Liver (tissue), 3 donors: ENCODE data around the gene PSMC6.

Source experiments
- ATF3 ChIP-seq: IDR thresholded peaks from 2 replicates; pipeline ENCODE4 v1.6.1; 2016; ENCODE audit warnings: antibody characterized with exemption
- CTCF ChIP-seq: fragments of 150-350 bp; IDR thresholded peaks from 2 replicates; pipeline ENCODE4 v1.5.1; 2017; ENCODE audit warnings: improper control_type of control experiment, low read depth, low read length; ENCODE audit not compliant: missing input control
- EGR1 ChIP-seq, 2 donors: IDR thresholded peaks; 2 replicates each; pipeline ENCODE4 v1.6.1; 2016 to 2018; ENCODE audit warnings: antibody characterized with exemption in 2 of 2, low read depth in 2 of 2
- FOXA2 ChIP-seq: IDR thresholded peaks from 2 replicates; pipeline ENCODE4 v1.6.1; 2016; ENCODE audit warnings: antibody characterized with exemption
- GABPA ChIP-seq, 2 donors: IDR thresholded peaks in 1 of 2; conservative IDR thresholded peaks in 1 of 2; 2 replicates each; pipeline ENCODE4 v1.6.1; 2016; ENCODE audit warnings: antibody characterized with exemption in 2 of 2, mild to moderate bottlenecking in 1 of 2, moderate library complexity in 1 of 2
- MAX ChIP-seq: IDR thresholded peaks from 2 replicates; pipeline ENCODE4 v1.6.1; 2016; ENCODE audit warnings: antibody characterized with exemption
- RAD21 ChIP-seq, 2 donors: IDR thresholded peaks; 2 replicates each; pipeline ENCODE4 v1.6.1; 2016; ENCODE audit warnings: antibody characterized with exemption in 2 of 2, mild to moderate bottlenecking in 2 of 2
- REST ChIP-seq: IDR thresholded peaks from 2 replicates; pipeline ENCODE4 v1.6.1; 2016; ENCODE audit warnings: antibody characterized with exemption, mild to moderate bottlenecking
- RXRA ChIP-seq, 2 donors: IDR thresholded peaks; 2 replicates each; pipeline ENCODE4 v1.6.1; 2017 to 2018; ENCODE audit warnings: antibody characterized with exemption in 2 of 2, mild to moderate bottlenecking in 1 of 2
- SP1 ChIP-seq: IDR thresholded peaks from 2 replicates; pipeline ENCODE4 v1.6.1; 2018; ENCODE audit warnings: antibody characterized with exemption, mild to moderate bottlenecking
- TAF1 ChIP-seq: conservative IDR thresholded peaks from 2 replicates; pipeline ENCODE4 v1.6.1; 2016; ENCODE audit warnings: antibody characterized with exemption, mild to moderate bottlenecking
- YY1 ChIP-seq: IDR thresholded peaks from 2 replicates; pipeline ENCODE4 v1.6.1; 2016; ENCODE audit warnings: antibody characterized with exemption, mild to moderate bottlenecking
- ZBTB33 ChIP-seq: IDR thresholded peaks from 2 replicates; pipeline ENCODE4 v1.6.1; 2016; ENCODE audit warnings: antibody characterized with exemption
- donor health status: healthy.
- donor health status: healthy.

GRCh38 chr14:52748647-52749292 lies 41.8 kb downstream of the PSMC6 start:
- TF ChIP-seq CTCF, result no peak
- TF ChIP-seq RAD21 (IDR thresholded peaks at IDR 0.05), result no peak
- TF ChIP-seq YY1, result no peak
- no peak for TF ChIP-seq TAF1
- no peak for TF ChIP-seq MAX
- TF ChIP-seq ATF3, result no peak
- TF ChIP-seq SP1, result no peak
- TF ChIP-seq RXRA (IDR thresholded peaks at IDR 0.05), result no peak
- TF ChIP-seq EGR1 (IDR thresholded peaks at IDR 0.05; ENCODE audit: low read depth in 2 of 2), result no peak
- TF ChIP-seq ZBTB33, result no peak
- TF ChIP-seq REST, result no peak
- no peak for TF ChIP-seq GABPA (IDR thresholded peaks at IDR 0.05 in 1 of 2, conservative IDR thresholded peaks at IDR 0.05 in 1 of 2)
- TF ChIP-seq FOXA2, result no peak
